ENCODE results near the gene WWOX. TPM values are rescaled to one million over a fixed set of nuclear protein-coding genes. Genes with fewer than 3 reads are reported as not detected.
"Not testable (repeated sequence)": the region's sequence is repeated elsewhere in the genome, so short reads cannot be mapped to it uniquely, and the experiment has no call there.

WWOX gene
- 10 to 100 TPM; 18.3 to 90.3 (median 27.6) TPM for total RNA-seq
- polyA plus RNA-seq = 1 to 10 TPM; 5.9 to 9.6 (median 6.5) TPM
- long read RNA-seq, donor 1, partial matches to known transcripts = 9 of 10 reads
- long read RNA-seq, donor 1, other reads (novel, unspliced or antisense) = 0 of 10 reads
- long read RNA-seq, donor 2, partial matches to known transcripts = 5 of 6 reads
- long read RNA-seq, donor 2, other reads (novel, unspliced or antisense) = 0 of 6 reads

- no peaks in the 10 kb centered on the region for H3K27me3 ChIP-seq (replicated peaks in 1 of 7)
- intact Hi-C loops (cut with DNase I; ENCODE audit: low total_unique reads) = no loop called here
Observed at GRCh38 chr16:78099271-78100111, at the start of gene WWOX. TSS of gene WWOX (plus strand) at chr16:78099654.

DNA sequence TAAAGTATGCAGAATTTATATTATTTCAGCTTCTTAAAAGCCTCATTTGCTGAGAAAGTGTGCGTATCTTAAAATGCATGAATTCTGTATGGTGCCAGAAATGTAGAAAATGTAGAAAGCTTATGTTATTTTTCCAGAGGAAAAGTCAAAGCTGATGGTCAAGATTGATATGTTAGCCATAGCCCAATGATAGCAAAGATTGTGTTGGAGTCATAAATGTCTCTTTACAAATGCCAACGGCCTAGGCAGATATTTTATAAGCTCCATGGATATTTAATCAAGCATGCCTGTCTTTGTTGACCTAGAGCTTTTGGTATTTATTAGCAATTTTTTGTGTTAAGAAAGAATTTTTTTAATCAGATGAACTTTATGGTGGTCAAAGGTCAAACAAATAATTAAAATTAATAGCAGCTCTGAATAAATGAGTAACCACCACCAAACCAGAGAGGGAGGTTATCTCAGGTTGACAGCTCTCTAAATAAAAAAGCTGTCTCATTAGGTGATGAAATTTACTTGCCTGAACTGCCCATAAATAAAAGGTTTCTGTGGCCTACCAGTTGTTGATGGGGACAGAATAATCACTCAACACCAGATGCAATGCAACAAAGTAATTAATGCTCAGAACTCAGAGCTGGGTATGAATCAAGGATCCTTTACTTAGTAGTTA, 48.6 kb upstream of the WWOX start:
- intact Hi-C loops (cut with DNase I; ENCODE audit: low total_unique reads) = no loop called here
- no peak for DNase-seq
- no peak for TF ChIP-seq CTCF (IDR thresholded peaks at IDR 0.05 in 8 of 11, conservative IDR thresholded peaks at IDR 0.05 in 3 of 11)
- no peak for TF ChIP-seq POLR2A (IDR thresholded peaks at IDR 0.05)
- no peak for TF ChIP-seq POLR2AphosphoS5 (IDR thresholded peaks at IDR 0.05)
- Histone ChIP-seq H3K4me1 (no peaks in the 10 kb centered on the region), H3K36me3 (no peaks in the 10 kb centered on the region), H3K27me3 (replicated peaks in 1 of 7) (peaks cover 0 to 18% (median 7%) of the 10 kb centered on the region in 7 donors), H3K4me3 (no peak overlapping the region), H3K27ac (no peak overlapping the region), H3K9me3 (no peaks in the 10 kb centered on the region)
- 51 to 86% (median 84%) methylated on average over 2 of the region's 2 CpGs for whole genome bisulfite sequencing, 5 donors

More at GRCh38 chr16:78099271-78100111, at the start of gene WWOX:
- TF ChIP-seq CTCF (IDR thresholded peaks at IDR 0.05 in 8 of 11, conservative IDR thresholded peaks at IDR 0.05 in 3 of 11) (peak in 2 of 11 experiments; percentile 67 to 78), POLR2AphosphoS5 (IDR thresholded peaks at IDR 0.05) (peak; percentile 75 to 91 (median 88)), POLR2A (IDR thresholded peaks at IDR 0.05) (peak in 2 of 3 donors; percentile 16 to 64)
- Histone ChIP-seq H3K4me3 (peak within 1 kb of the TSS; percentile 89 to 98 (median 93)), H3K36me3 (no peaks in the 10 kb centered on the region), H3K27ac (peak within 1 kb of the TSS; percentile 68 to 91 (median 88)), H3K4me1 (peaks cover 4 to 21% (median 17%) of the 10 kb centered on the region in 6 donors), H3K9me3 (peaks cover 0 to 6% (median 0%) of the 10 kb centered on the region in 8 donors)
- peak; percentile 99 for DNase-seq
- 0 to 1% (median 0%) methylated on average over 52 to 84 of the region's 84 CpGs for WGBS, 5 donors

GRCh38 chr16:78057803-78058564, 41.5 kb upstream of the WWOX start:
- TF ChIP-seq POLR2A (IDR thresholded peaks at IDR 0.05) (no peak), POLR2AphosphoS5 (IDR thresholded peaks at IDR 0.05) (no peak), CTCF (IDR thresholded peaks at IDR 0.05 in 8 of 11, conservative IDR thresholded peaks at IDR 0.05 in 3 of 11) (no peak)
- DNase-seq = no peak
- Histone ChIP-seq H3K9me3 (no peaks in the 10 kb centered on the region), H3K4me3 (no peak overlapping the region), H3K27ac (no peak overlapping the region), H3K36me3 (no peaks in the 10 kb centered on the region), H3K4me1 (no peaks in the 10 kb centered on the region), H3K27me3 (replicated peaks in 1 of 7) (peaks cover 0 to 17% (median 0%) of the 10 kb centered on the region in 7 donors)
- WGBS, 5 donors = 69 to 76% (median 73%) methylated on average over 9 of the region's 9 CpGs
- intact Hi-C loops (cut with DNase I; ENCODE audit: low total_unique reads) = no loop called here

- H3K4me3 ChIP-seq; DNase-seq; intact Hi-C loops (cut with DNase I; ENCODE audit: low total_unique reads): not testable (repeated sequence)
Observed at GRCh38 chr16:78059806-78060205, 39.6 kb upstream of the WWOX start.

More at GRCh38 chr16:78059806-78060205, 39.6 kb upstream of the WWOX start:
- H3K36me3 ChIP-seq, H3K27ac ChIP-seq, H3K9me3 ChIP-seq, H3K4me1 ChIP-seq: not testable (repeated sequence)
- peaks cover 0 to 17% (median 0%) of the 10 kb centered on the region in 7 donors for H3K27me3 ChIP-seq (replicated peaks in 1 of 7)
- 74 to 87% (median 82%) methylated on average over 15 to 25 of the region's 25 CpGs for WGBS, 5 donors
